ENCODE results near the gene PSAP.

DNA sequence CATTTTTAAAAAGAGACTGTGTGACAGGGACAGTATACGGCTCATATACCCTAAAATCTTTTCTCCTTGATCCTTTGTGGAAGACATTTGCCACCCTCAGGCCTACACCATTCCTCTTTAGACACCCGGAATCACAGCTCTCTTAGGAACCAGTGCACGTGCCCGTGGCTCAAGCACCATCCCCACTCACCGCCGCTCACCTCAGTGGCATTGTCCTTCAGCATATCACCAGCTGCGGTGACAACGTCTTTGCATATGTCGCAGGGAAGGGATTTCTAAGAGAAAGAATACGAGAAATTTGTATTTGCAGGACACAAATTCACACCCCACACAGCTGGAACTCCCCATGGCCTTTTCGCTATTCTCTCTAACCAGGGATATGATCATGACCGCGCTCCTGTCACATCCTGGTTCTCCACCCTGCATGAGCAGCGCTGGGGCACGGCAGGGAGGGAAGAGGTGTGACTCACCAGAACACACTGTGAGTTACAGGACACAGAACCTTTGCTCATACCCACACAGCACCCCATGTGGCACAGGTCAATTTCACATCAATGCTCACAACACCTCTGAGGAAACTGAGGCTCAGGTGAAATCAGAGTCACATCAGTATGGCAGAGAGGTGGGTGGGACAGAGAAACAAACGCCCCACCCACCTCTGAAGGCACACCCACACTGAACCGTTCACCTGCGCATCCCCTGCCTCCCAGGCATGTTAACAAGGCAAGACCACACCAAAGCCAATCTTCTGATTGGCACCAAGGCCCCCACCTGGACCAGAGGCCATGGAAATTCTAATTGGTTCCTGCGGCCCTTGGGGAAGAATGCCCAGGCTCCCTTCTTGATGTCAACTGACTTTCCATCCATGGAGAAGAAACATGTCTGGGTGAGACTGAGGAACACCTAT lies 19.2 kb downstream of the PSAP start:
- TF ChIP-seq POLR2A (IDR thresholded peaks at IDR 0.05) = no peak
- TF ChIP-seq, protein P1, sequence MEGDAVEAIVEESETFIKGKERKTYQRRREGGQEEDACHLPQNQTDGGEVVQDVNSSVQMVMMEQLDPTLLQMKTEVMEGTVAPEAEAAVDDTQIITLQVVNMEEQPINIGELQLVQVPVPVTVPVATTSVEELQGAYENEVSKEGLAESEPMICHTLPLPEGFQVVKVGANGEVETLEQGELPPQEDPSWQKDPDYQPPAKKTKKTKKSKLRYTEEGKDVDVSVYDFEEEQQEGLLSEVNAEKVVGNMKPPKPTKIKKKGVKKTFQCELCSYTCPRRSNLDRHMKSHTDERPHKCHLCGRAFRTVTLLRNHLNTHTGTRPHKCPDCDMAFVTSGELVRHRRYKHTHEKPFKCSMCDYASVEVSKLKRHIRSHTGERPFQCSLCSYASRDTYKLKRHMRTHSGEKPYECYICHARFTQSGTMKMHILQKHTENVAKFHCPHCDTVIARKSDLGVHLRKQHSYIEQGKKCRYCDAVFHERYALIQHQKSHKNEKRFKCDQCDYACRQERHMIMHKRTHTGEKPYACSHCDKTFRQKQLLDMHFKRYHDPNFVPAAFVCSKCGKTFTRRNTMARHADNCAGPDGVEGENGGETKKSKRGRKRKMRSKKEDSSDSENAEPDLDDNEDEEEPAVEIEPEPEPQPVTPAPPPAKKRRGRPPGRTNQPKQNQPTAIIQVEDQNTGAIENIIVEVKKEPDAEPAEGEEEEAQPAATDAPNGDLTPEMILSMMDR (IDR thresholded peaks at IDR 0.05) = no peak

Measured in body of pancreas (tissue), 4 donors.